Measurements from ENCODE around the gene NAGLU. TPM values are rescaled to one million over a fixed set of nuclear protein-coding genes. Genes with fewer than 3 reads are reported as not detected.

Gene NAGLU
- polyA plus RNA-seq (2013, experiment 1 of 2) = 13.7 TPM
- polyA plus RNA-seq (2013, experiment 2 of 2) = 12.4 TPM

- peak within 1 kb of the TSS; percentile 82 for H3K9ac ChIP-seq (ENCODE audit: low read depth, low read length)
- peaks cover 11% of the 10 kb centered on the region; the same call in 1 of the 2 replicates for H3K36me3 ChIP-seq (ENCODE audit: insufficient read depth, low read length)
- WGBS = under 1% methylated on average over 40 of the region's 40 CpGs
- H3K9me3 ChIP-seq (ENCODE audit: insufficient read depth, low read depth, low read length) = no peaks in the 10 kb centered on the region
- H3K27ac ChIP-seq (ENCODE audit: low read depth, low read length) = peak within 1 kb of the TSS; percentile 45
- H3K4me3 ChIP-seq (ENCODE audit: low read length) = peak within 1 kb of the TSS; percentile 72
- peaks cover 16% of the 10 kb centered on the region for H3K27me3 ChIP-seq (ENCODE audit: insufficient read depth, low read length)
- H3K4me1 ChIP-seq (ENCODE audit: insufficient read depth, low read length) = peaks cover 9% of the 10 kb centered on the region; the same call in 1 of the 2 replicates
Measured at GRCh38 chr17:42536048-42536371, at the start of gene NAGLU. TSS of gene NAGLU (plus strand) at chr17:42536241. CDS start at chr17:42536273, 32 bp downstream.

- no peak overlapping the region for H3K27ac ChIP-seq (ENCODE audit: low read depth, low read length)
- H3K27me3 ChIP-seq (ENCODE audit: insufficient read depth, low read length) = no peaks in the 10 kb centered on the region
- no peaks in the 10 kb centered on the region for H3K9me3 ChIP-seq (ENCODE audit: insufficient read depth, low read depth, low read length)
- no peaks in the 10 kb centered on the region for H3K4me1 ChIP-seq (ENCODE audit: insufficient read depth, low read length)
- WGBS = 89% methylated on average over 1 of the region's 1 CpG
- H3K9ac ChIP-seq (ENCODE audit: low read depth, low read length) = no peak overlapping the region
- H3K36me3 ChIP-seq (ENCODE audit: insufficient read depth, low read length) = peaks cover 77% of the 10 kb centered on the region
- H3K4me3 ChIP-seq (ENCODE audit: low read length) = no peak overlapping the region
Measured at GRCh38 chr17:42488032-42488431, 48.0 kb upstream of the NAGLU start.

GRCh38 chr17:42493319-42493718 lies 42.7 kb upstream of the NAGLU start:
- Histone ChIP-seq H3K4me1 (ENCODE audit: insufficient read depth, low read length) (no peaks in the 10 kb centered on the region), H3K9me3 (ENCODE audit: insufficient read depth, low read depth, low read length) (no peaks in the 10 kb centered on the region), H3K27ac (ENCODE audit: low read depth, low read length) (no peak overlapping the region), H3K27me3 (ENCODE audit: insufficient read depth, low read length) (no peaks in the 10 kb centered on the region), H3K36me3 (ENCODE audit: insufficient read depth, low read length) (peaks cover 79% of the 10 kb centered on the region), H3K9ac (ENCODE audit: low read depth, low read length) (no peak overlapping the region), H3K4me3 (ENCODE audit: low read length) (no peak overlapping the region)
- 91% methylated on average over 3 of the region's 3 CpGs for WGBS

- H3K36me3 ChIP-seq (ENCODE audit: insufficient read depth, low read length) = peaks cover 81% of the 10 kb centered on the region
- no peaks in the 10 kb centered on the region for H3K4me1 ChIP-seq (ENCODE audit: insufficient read depth, low read length)
- no peak overlapping the region for H3K27ac ChIP-seq (ENCODE audit: low read depth, low read length)
- no peak overlapping the region for H3K9ac ChIP-seq (ENCODE audit: low read depth, low read length)
- H3K9me3 ChIP-seq (ENCODE audit: insufficient read depth, low read depth, low read length) = no peaks in the 10 kb centered on the region
- 80% methylated on average over 4 of the region's 4 CpGs for WGBS
- no peak overlapping the region for H3K4me3 ChIP-seq (ENCODE audit: low read length)
- no peaks in the 10 kb centered on the region for H3K27me3 ChIP-seq (ENCODE audit: insufficient read depth, low read length)
Measured at GRCh38 chr17:42494673-42495072, 41.4 kb upstream of the NAGLU start.

- Histone ChIP-seq H3K27me3 (ENCODE audit: insufficient read depth, low read length) (no peaks in the 10 kb centered on the region), H3K36me3 (ENCODE audit: insufficient read depth, low read length) (peaks cover 88% of the 10 kb centered on the region)
- 92% methylated on average over 4 of the region's 4 CpGs for WGBS
Measured at GRCh38 chr17:42498828-42499227, 37.2 kb upstream of the NAGLU start.

GRCh38 chr17:42502091-42502490 lies 34.0 kb upstream of the NAGLU start:
- peaks cover 70% of the 10 kb centered on the region for H3K36me3 ChIP-seq (ENCODE audit: insufficient read depth, low read length)
- H3K27me3 ChIP-seq (ENCODE audit: insufficient read depth, low read length) = no peaks in the 10 kb centered on the region
- no peak overlapping the region for H3K27ac ChIP-seq (ENCODE audit: low read depth, low read length)
- H3K4me1 ChIP-seq (ENCODE audit: insufficient read depth, low read length) = no peaks in the 10 kb centered on the region; the same call in 1 of the 2 replicates
- H3K9me3 ChIP-seq (ENCODE audit: insufficient read depth, low read depth, low read length) = no peaks in the 10 kb centered on the region
- WGBS = 98% methylated on average over 5 of the region's 5 CpGs
- H3K4me3 ChIP-seq (ENCODE audit: low read length) = no peak overlapping the region
- no peak overlapping the region for H3K9ac ChIP-seq (ENCODE audit: low read depth, low read length)

More at GRCh38 chr17:42498828-42499227, 37.2 kb upstream of the NAGLU start:
- Histone ChIP-seq H3K9ac (ENCODE audit: low read depth, low read length) (no peak overlapping the region), H3K9me3 (ENCODE audit: insufficient read depth, low read depth, low read length) (no peaks in the 10 kb centered on the region), H3K27ac (ENCODE audit: low read depth, low read length) (no peak overlapping the region), H3K4me1 (ENCODE audit: insufficient read depth, low read length) (no peaks in the 10 kb centered on the region), H3K4me3 (ENCODE audit: low read length) (no peak overlapping the region)

- Histone ChIP-seq H3K4me3 (ENCODE audit: low read length) (no peak overlapping the region), H3K4me1 (ENCODE audit: insufficient read depth, low read length) (no peaks in the 10 kb centered on the region; the same call in 1 of the 2 replicates), H3K27ac (ENCODE audit: low read depth, low read length) (no peak overlapping the region), H3K36me3 (ENCODE audit: insufficient read depth, low read length) (peaks cover 76% of the 10 kb centered on the region), H3K9ac (ENCODE audit: low read depth, low read length) (no peak overlapping the region), H3K9me3 (ENCODE audit: insufficient read depth, low read depth, low read length) (no peaks in the 10 kb centered on the region), H3K27me3 (ENCODE audit: insufficient read depth, low read length) (no peaks in the 10 kb centered on the region)
- WGBS = 100% methylated on average over 1 of the region's 1 CpG
Measured at GRCh38 chr17:42502926-42503325, 33.1 kb upstream of the NAGLU start.

GRCh38 chr17:42507671-42508070 lies 28.4 kb upstream of the NAGLU start:
- Histone ChIP-seq H3K9ac (ENCODE audit: low read depth, low read length) (no peak overlapping the region), H3K27ac (ENCODE audit: low read depth, low read length) (no peak overlapping the region), H3K9me3 (ENCODE audit: insufficient read depth, low read depth, low read length) (no peaks in the 10 kb centered on the region), H3K4me3 (ENCODE audit: low read length) (no peak overlapping the region), H3K36me3 (ENCODE audit: insufficient read depth, low read length) (peaks cover 49% of the 10 kb centered on the region), H3K4me1 (ENCODE audit: insufficient read depth, low read length) (no peaks in the 10 kb centered on the region; the same call in 1 of the 2 replicates), H3K27me3 (ENCODE audit: insufficient read depth, low read length) (no peaks in the 10 kb centered on the region)
- WGBS = 97% methylated on average over 4 of the region's 4 CpGs

GRCh38 chr17:42508426-42509165 lies 27.4 kb upstream of the NAGLU start:
- Histone ChIP-seq H3K9ac (ENCODE audit: low read depth, low read length) (no peak overlapping the region), H3K4me3 (ENCODE audit: low read length) (no peak overlapping the region), H3K27ac (ENCODE audit: low read depth, low read length) (no peak overlapping the region), H3K36me3 (ENCODE audit: insufficient read depth, low read length) (peaks cover 42% of the 10 kb centered on the region), H3K9me3 (ENCODE audit: insufficient read depth, low read depth, low read length) (no peaks in the 10 kb centered on the region), H3K27me3 (ENCODE audit: insufficient read depth, low read length) (no peaks in the 10 kb centered on the region), H3K4me1 (ENCODE audit: insufficient read depth, low read length) (no peaks in the 10 kb centered on the region; the same call in 1 of the 2 replicates)
- WGBS = 85% methylated on average over 12 of the region's 12 CpGs

GRCh38 chr17:42509409-42509808 lies 26.6 kb upstream of the NAGLU start:
- WGBS = 95% methylated on average over 5 of the region's 5 CpGs
- Histone ChIP-seq H3K9me3 (ENCODE audit: insufficient read depth, low read depth, low read length) (no peaks in the 10 kb centered on the region), H3K4me1 (ENCODE audit: insufficient read depth, low read length) (no peaks in the 10 kb centered on the region; the same call in 1 of the 2 replicates), H3K9ac (ENCODE audit: low read depth, low read length) (no peak overlapping the region), H3K4me3 (ENCODE audit: low read length) (no peak overlapping the region), H3K36me3 (ENCODE audit: insufficient read depth, low read length) (peaks cover 42% of the 10 kb centered on the region), H3K27me3 (ENCODE audit: insufficient read depth, low read length) (no peaks in the 10 kb centered on the region), H3K27ac (ENCODE audit: low read depth, low read length) (no peak overlapping the region)

GRCh38 chr17:42509841-42510240 lies 26.2 kb upstream of the NAGLU start:
- H3K9me3 ChIP-seq (ENCODE audit: insufficient read depth, low read depth, low read length) = no peaks in the 10 kb centered on the region
- H3K9ac ChIP-seq (ENCODE audit: low read depth, low read length) = no peak overlapping the region
- peaks cover 39% of the 10 kb centered on the region for H3K36me3 ChIP-seq (ENCODE audit: insufficient read depth, low read length)
- 98% methylated on average over 2 of the region's 2 CpGs for WGBS
- no peak overlapping the region for H3K4me3 ChIP-seq (ENCODE audit: low read length)
- no peaks in the 10 kb centered on the region; the same call in 1 of the 2 replicates for H3K4me1 ChIP-seq (ENCODE audit: insufficient read depth, low read length)
- no peak overlapping the region for H3K27ac ChIP-seq (ENCODE audit: low read depth, low read length)
- H3K27me3 ChIP-seq (ENCODE audit: insufficient read depth, low read length) = no peaks in the 10 kb centered on the region
